ENCODE measurements around the gene FLNB. TPM values are rescaled to one million over a fixed set of nuclear protein-coding genes. Genes with fewer than 3 reads are reported as not detected.
A peak's percentile ranks its signal among the peaks of the same experiment; 100 is the strongest.

Gene FLNB
- total and polyA plus RNA-seq, 8 donors = 38.2 to 204 (median 85.9) TPM

- H3K9me3 ChIP-seq = no peaks in the 10 kb centered on the region
- no peak for DNase-seq
- H3K27ac ChIP-seq = peak overlapping the region in 4 of 5 donors; percentile 2 to 59 (median 44)
- H3K4me1 ChIP-seq = peaks cover 15 to 45% (median 27%) of the 10 kb centered on the region in 4 donors
- H3K27me3 ChIP-seq = no peaks in the 10 kb centered on the region
- H3K4me3 ChIP-seq = no peak overlapping the region
- intact Hi-C loops (cut with DNase I; ENCODE audit: low total_unique reads) = no loop called here
- TF ChIP-seq EP300 (IDR thresholded peaks at IDR 0.05) (no peak), CTCF (IDR thresholded peaks at IDR 0.05) (no peak), POLR2A (IDR thresholded peaks at IDR 0.05) (no peak), POLR2AphosphoS5 (IDR thresholded peaks at IDR 0.05) (no peak)
- WGBS, 5 donors = 72 to 82% (median 74%) methylated on average over 5 of the region's 5 CpGs
- H3K36me3 ChIP-seq = peaks cover 3 to 41% (median 27%) of the 10 kb centered on the region in 4 donors
Measured at GRCh38 chr3:58084788-58085543, 76.7 kb downstream of the FLNB start.

GRCh38 chr3:58085616-58086015 lies 77.4 kb downstream of the FLNB start:
- Histone ChIP-seq H3K27me3 (no peaks in the 10 kb centered on the region), H3K4me3 (no peak overlapping the region), H3K36me3 (peaks cover 0 to 35% (median 23%) of the 10 kb centered on the region in 4 donors), H3K27ac (peak overlapping the region in 4 of 5 donors; percentile 2 to 59 (median 44)), H3K4me1 (peaks cover 15 to 45% (median 27%) of the 10 kb centered on the region in 4 donors), H3K9me3 (no peaks in the 10 kb centered on the region)
- intact Hi-C loops (cut with DNase I; ENCODE audit: low total_unique reads) = no loop called here
- DNase-seq = no peak
- WGBS, 5 donors = 27 to 47% (median 38%) methylated on average over 6 of the region's 6 CpGs
- TF ChIP-seq POLR2AphosphoS5 (IDR thresholded peaks at IDR 0.05) (no peak), CTCF (IDR thresholded peaks at IDR 0.05) (no peak), EP300 (IDR thresholded peaks at IDR 0.05) (no peak), POLR2A (IDR thresholded peaks at IDR 0.05) (no peak)

- Histone ChIP-seq H3K27me3 (no peaks in the 10 kb centered on the region), H3K4me3 (no peak overlapping the region), H3K9me3 (no peaks in the 10 kb centered on the region), H3K4me1 (peaks cover 14 to 29% (median 20%) of the 10 kb centered on the region in 4 donors), H3K36me3 (peaks cover 0 to 18% (median 7%) of the 10 kb centered on the region in 4 donors), H3K27ac (no peak overlapping the region)
- TF ChIP-seq CTCF (IDR thresholded peaks at IDR 0.05) (no peak), POLR2AphosphoS5 (IDR thresholded peaks at IDR 0.05) (no peak), POLR2A (IDR thresholded peaks at IDR 0.05) (no peak), EP300 (IDR thresholded peaks at IDR 0.05) (no peak)
- intact Hi-C loops (cut with DNase I; ENCODE audit: low total_unique reads) = no loop called here
- no peak for DNase-seq
- WGBS, 5 donors = 87 to 93% (median 91%) methylated on average over 3 of the region's 3 CpGs
Measured at GRCh38 chr3:58088501-58088900, 80.3 kb downstream of the FLNB start.

GRCh38 chr3:58090351-58090750 lies 82.1 kb downstream of the FLNB start:
- no peaks in the 10 kb centered on the region for H3K9me3 ChIP-seq
- TF ChIP-seq POLR2AphosphoS5 (IDR thresholded peaks at IDR 0.05) (no peak), POLR2A (IDR thresholded peaks at IDR 0.05) (no peak), CTCF (IDR thresholded peaks at IDR 0.05) (no peak), EP300 (IDR thresholded peaks at IDR 0.05) (no peak)
- no peak for DNase-seq
- intact Hi-C loops (cut with DNase I; ENCODE audit: low total_unique reads) = no loop called here
- H3K27ac ChIP-seq = no peak overlapping the region
- 85 to 91% (median 86%) methylated on average over 5 of the region's 5 CpGs for WGBS, 5 donors
- no peak overlapping the region for H3K4me3 ChIP-seq
- peaks cover 3 to 11% (median 7%) of the 10 kb centered on the region in 4 donors for H3K4me1 ChIP-seq
- H3K36me3 ChIP-seq = peaks cover under 1 to 27% (median 18%) of the 10 kb centered on the region in 4 donors
- H3K27me3 ChIP-seq = no peaks in the 10 kb centered on the region
